HG03066 (cell line): Measurements from ENCODE around the gene BMPR2.

Experiments used
- ATAC-seq: cut with Tn5 transposase; IDR thresholded peaks from one replicate; pipeline ENCODE4 v1.9.1; 2021; ENCODE audit warnings: low read depth; ENCODE audit not compliant: unreplicated experiment

BMPR2 gene

DNA sequence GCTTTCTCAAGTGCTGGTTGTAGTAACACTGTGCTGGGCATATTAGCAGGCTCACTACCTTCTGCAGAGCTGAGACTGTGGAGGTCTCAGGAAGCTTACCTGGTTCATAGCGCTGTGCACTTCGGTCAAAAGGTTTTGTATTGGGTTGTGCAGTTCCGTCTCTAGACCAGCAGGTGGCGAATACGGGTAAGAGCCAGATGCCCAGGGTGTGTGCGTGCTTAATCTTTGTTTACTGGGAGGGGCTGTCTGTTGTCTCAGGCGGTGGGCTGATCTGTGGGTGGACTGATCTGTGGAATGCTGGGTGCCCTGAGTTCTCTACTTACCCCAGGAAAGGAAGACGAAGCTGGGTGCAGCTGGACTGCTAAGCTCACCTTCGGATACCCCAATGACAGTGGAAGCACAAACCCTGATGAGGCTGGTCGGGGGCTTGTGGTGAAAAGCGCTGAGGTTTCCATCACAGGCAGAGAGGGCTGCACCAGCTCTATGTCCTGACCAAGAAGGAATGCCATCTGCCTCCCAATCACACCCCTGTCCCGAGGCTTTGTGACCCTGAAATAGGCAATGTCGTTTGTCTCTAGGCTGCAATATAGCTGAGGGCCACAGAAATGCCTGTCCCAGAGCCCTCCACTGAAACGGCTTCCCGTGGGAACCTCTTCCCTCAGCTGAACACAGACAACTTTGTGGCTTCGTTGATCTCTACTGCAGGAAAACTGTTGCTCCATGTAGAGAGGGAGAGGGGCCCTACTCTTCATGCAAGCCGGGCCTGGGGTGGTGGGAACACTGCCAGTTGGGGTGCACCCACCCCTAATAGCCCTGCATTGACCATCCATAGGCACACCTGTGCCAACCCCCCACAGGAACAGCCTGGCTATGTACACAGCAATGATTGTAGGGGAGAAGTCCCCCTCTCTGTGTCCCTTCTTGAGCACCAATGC lies 212.8 kb downstream of the BMPR2 start:
- ATAC-seq = peak; percentile 81

GRCh38 chr2:202589582-202589949 lies 213.4 kb downstream of the BMPR2 start:
- ATAC-seq = no peak

- no peak for ATAC-seq
Measured at GRCh38 chr2:202592566-202592965, 216.4 kb downstream of the BMPR2 start.

- ATAC-seq = no peak
Measured at GRCh38 chr2:202599105-202599504, 223.0 kb downstream of the BMPR2 start.

DNA sequence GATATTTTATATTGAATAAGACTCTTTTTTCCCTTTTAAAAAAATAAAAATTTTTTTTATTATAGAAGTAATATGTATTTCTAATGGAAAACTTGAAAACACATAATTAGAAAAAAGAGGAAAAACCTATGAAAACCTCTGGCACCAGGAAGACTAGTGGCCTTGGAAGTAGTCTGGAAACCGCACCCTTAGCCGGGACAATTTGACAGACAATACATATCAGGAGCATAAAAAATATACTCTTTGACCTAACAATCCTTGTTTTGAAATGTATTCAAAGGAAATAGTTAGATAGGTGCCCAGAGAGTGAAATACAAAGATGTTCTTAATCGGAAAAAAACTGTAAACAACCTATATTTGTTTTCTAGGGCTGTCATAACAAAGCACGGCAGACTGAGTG lies 223.8 kb downstream of the BMPR2 start:
- ATAC-seq = no peak

- no peak for ATAC-seq
Measured at GRCh38 chr2:202604699-202605098, 228.6 kb downstream of the BMPR2 start.

GRCh38 chr2:202605174-202605573 lies 229.0 kb downstream of the BMPR2 start:
- ATAC-seq = no peak

GRCh38 chr2:202608142-202608852 lies 232.2 kb downstream of the BMPR2 start:
- peak; percentile 35 for ATAC-seq

DNA sequence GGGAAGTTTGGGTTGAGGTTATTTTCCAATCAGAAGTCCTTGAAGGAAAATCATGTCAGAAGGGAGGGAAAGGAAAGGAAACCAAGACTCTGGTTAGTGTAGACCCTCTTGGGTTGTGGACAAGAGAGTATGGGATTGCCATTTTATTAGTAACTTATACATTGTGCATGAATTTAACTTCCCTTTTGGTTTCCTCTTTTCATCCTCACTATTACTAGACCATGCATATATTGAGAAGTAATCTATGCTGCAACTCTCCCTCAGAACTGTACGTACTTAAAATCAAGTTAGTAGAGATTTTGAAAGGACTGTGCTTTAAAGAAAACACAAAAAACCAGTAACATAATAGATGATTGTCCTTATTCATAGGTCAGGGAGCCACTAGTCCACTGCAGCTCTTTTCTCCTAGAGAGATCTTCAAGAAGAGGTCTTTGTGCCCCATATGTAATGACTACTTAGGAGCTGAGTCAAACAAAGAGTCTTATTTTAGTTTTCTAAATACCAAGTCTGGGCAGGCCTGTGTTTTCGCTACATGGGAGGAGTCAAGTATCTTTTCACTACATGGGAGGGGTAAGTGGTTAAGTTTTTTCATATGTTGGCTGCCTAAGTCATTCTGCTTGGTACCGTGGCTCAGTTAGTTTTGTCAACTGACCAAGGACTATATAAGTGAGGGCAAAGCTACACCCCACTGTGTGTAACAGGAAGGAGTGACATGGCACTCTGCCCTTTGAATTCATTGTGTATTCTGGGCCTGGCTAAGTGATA lies 233.4 kb downstream of the BMPR2 start:
- peak; percentile 94 for ATAC-seq

GRCh38 chr2:202610380-202610779 lies 234.3 kb downstream of the BMPR2 start:
- ATAC-seq = no peak

DNA sequence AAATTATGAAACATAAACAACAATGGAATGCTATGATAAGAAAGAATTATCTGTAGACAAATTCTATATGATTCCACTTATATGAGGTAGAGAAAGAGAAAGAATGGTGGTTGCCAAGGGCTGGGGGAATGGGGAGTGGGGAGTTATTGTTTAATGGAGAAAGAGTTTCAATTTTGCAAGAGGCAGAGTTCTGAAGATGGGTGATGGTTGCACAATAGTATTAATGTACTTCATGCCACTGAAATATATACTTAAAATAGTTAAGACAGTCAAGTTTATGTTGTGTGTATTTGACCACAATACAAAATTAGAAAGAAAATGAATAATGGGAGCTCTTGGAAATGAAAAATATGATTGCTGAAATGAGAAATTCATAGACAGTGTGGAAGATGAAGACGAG lies 236.0 kb downstream of the BMPR2 start:
- ATAC-seq = no peak

DNA sequence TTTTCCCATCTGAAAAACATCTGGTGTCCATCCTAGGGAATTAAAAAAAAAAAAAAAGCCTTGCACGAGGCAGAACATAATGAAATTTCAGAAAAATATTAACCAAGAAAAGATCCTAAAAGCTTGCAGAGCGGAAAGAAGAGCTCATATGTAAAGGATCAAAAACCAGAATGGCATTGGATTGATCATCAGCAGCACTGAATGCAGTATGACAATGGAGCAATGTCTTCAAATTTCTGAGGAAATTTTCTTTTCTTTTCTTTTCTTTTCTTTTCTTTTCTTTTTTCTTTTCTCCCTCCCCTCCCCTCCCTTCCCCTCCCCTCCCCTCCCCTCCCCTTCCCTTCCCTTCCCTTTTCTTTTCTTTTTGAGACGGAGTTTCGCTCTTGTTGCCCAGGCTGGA lies 237.4 kb downstream of the BMPR2 start:
- ATAC-seq = no peak
